Astrocyte of the spinal cord (primary cell): ENCODE results near the gene INPP4B.

ENCODE experiments used
- DNase-seq: peaks from one replicate; pipeline ENCODE4 v3.0.0; 2011; ENCODE audit warnings: low read depth, low spot score
- H3K4me3 ChIP-seq: 2 replicates; pipeline ENCODE4 v1.5.1; 2011; ENCODE audit warnings: low read depth, mild to moderate bottlenecking, low read length, moderate library complexity
- in situ Hi-C: cut with HindIII; loops from 2 replicates; pipeline ENCODE4 v1.10.0; 2017; ENCODE audit warnings: low sequenced_read_pairs
- TF ChIP-seq, protein P1 (sequence below): IDR thresholded peaks from 2 replicates; pipeline ENCODE4 v1.5.1; 2012; ENCODE audit warnings: low read depth, mild to moderate bottlenecking, low read length, inconsistent platforms

Gene INPP4B

GRCh38 chr4:142493255-142494110 is 352.6 kb downstream of the INPP4B start:
- peak; percentile 17 for DNase-seq
- TF ChIP-seq, protein P1, sequence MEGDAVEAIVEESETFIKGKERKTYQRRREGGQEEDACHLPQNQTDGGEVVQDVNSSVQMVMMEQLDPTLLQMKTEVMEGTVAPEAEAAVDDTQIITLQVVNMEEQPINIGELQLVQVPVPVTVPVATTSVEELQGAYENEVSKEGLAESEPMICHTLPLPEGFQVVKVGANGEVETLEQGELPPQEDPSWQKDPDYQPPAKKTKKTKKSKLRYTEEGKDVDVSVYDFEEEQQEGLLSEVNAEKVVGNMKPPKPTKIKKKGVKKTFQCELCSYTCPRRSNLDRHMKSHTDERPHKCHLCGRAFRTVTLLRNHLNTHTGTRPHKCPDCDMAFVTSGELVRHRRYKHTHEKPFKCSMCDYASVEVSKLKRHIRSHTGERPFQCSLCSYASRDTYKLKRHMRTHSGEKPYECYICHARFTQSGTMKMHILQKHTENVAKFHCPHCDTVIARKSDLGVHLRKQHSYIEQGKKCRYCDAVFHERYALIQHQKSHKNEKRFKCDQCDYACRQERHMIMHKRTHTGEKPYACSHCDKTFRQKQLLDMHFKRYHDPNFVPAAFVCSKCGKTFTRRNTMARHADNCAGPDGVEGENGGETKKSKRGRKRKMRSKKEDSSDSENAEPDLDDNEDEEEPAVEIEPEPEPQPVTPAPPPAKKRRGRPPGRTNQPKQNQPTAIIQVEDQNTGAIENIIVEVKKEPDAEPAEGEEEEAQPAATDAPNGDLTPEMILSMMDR, result no peak
- in situ Hi-C loops, result no loop called here
- no peak overlapping the region for H3K4me3 ChIP-seq

DNA sequence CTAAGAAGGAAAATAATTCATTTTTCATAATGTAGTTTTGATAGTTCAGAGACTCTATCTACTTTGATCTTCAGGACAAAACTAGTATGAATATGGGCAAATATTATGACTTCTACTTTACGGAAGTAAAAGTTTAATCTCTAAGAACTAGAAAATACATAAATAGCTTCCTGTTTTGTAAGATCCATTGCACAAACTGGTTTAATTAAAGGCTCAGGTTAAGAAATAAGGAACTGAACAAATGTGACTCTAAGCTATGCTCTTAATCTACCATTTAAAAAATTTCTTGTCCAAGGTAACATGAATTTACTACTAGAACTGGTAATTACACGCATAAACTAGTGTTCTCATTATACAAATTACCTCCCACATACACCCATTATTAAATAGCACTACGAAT is 360.6 kb downstream of the INPP4B start:
- in situ Hi-C loops, result no loop called here
- no peak for DNase-seq

GRCh38 chr4:142480244-142480643 is 365.9 kb downstream of the INPP4B start:
- in situ Hi-C loops, result no loop called here
- peak; percentile 30 for DNase-seq
- H3K4me3 ChIP-seq, result no peak overlapping the region
- TF ChIP-seq, protein P1, result no peak

More for the DNA sequence above, 360.6 kb downstream of the INPP4B start:
- no peak overlapping the region for H3K4me3 ChIP-seq
- TF ChIP-seq, protein P1, result no peak

DNA sequence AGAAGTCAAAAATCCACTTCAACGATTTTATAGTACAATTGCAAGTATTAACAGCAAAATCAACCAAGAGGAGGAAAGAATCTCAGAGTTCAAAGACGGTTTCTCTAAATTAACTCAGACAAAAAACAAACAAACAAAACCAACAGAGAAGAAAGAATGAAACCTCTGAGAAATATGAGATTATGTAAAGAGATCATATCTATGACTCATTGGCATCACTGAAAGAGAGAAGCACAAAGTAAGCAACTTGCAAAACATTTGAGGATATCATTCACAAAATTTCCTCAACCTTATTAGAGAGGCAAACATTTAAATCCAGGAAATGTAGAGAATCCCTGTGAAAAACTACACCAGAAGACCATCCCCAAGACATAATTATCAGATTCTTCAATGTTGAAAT is 370.4 kb downstream of the INPP4B start:
- TF ChIP-seq, protein P1, result no peak
- in situ Hi-C loops, result no loop called here
- peak; percentile 13 for DNase-seq
- H3K4me3 ChIP-seq, result no peak overlapping the region

DNA sequence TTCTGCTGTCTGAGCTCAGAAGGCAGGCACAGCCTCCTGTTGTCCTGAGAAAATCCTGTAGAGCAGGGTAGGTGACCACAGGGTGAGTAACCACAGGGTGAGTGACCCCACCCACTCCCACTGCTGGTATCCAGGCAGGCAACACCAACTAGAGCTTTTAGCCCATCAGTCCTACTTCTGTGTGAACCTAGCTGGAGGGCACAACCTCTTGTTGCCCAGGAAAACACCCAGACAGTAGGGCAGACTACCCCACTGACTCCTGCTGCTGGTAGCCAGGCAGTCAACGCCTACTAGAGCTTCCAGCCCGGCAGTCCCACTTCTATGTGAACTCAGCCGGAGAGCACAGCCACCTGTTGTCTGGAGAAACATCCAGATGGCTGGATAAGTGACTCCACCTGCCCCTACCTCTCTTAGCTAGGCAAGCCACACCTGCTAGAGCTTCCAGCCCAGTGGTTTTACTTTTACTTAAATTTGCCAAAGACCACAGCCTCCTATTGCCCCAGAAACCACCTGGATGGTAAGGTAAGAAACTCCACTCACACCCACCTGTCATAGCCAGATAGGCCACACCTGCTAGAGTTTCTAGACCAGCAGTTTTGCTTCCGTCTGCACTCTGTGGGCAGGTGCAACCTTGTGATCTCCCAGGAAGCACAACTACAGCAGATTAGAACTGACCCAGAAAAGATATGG is 371.6 kb downstream of the INPP4B start:
- TF ChIP-seq, protein P1, result no peak
- in situ Hi-C loops, result no loop called here
- DNase-seq, result no peak
- H3K4me3 ChIP-seq, result no peak overlapping the region

GRCh38 chr4:142473960-142474338 is 372.2 kb downstream of the INPP4B start:
- DNase-seq, result no peak
- no peak overlapping the region for H3K4me3 ChIP-seq
- TF ChIP-seq, protein P1, result no peak
- in situ Hi-C loops, result no loop called here
